K562 (cell line): ENCODE results near the gene RTL10. TPM values are rescaled to one million over a fixed set of nuclear protein-coding genes. Genes with fewer than 3 reads are reported as not detected.
A peak's percentile ranks its signal among the peaks of the same experiment; 100 is the strongest.

Source experiments
- AFF1 ChIP-seq, 2 experiments: fragments of 450-650 bp; IDR thresholded peaks; 2 replicates each; pipeline ENCODE4 v1.6.1; 2018; ENCODE audit warnings: mild to moderate bottlenecking in 2 of 2, low read depth in 1 of 2; ENCODE audit not compliant: partially characterized antibody in 2 of 2
- ARID4B ChIP-seq: sonication (generic); formaldehyde crosslinking; IDR thresholded peaks from 2 replicates; pipeline ENCODE4 v1.8.0; 2022; ENCODE audit warnings: mild to moderate bottlenecking, missing genetic modification reagents
- CXXC5 ChIP-seq: fragments of 250-450 bp; sonication (Bioruptor Pico); IDR thresholded peaks from 2 replicates; pipeline ENCODE4 v1.8.0; 2022; ENCODE audit warnings: inconsistent platforms, mild to moderate bottlenecking, moderate library complexity
- DEAF1 ChIP-seq: fragments of 450-650 bp; formaldehyde crosslinking; IDR thresholded peaks from 2 replicates; pipeline ENCODE4 v1.4.0; 2020; ENCODE audit warnings: mild to moderate bottlenecking, moderate library complexity
- DNMT1 ChIP-seq: fragments of 450-650 bp; IDR thresholded peaks from 2 replicates; pipeline ENCODE4 v1.6.1; 2016; ENCODE audit warnings: antibody characterized with exemption, mild to moderate bottlenecking
- EGR1 ChIP-seq: fragments of 450-650 bp; conservative IDR thresholded peaks from 2 replicates; pipeline ENCODE4 v1.6.1; 2017; ENCODE audit warnings: mild to moderate bottlenecking
- EP400 ChIP-seq: fragments of 450-650 bp; IDR thresholded peaks from 2 replicates; pipeline ENCODE4 v1.6.1; 2017; ENCODE audit warnings: antibody characterized with exemption, mild to moderate bottlenecking, moderate library complexity
- HOXB6 ChIP-seq: fragments of 250-450 bp; sonication (Bioruptor Pico); IDR thresholded peaks from 2 replicates; pipeline ENCODE4 v1.5.1; 2022; ENCODE audit warnings: mild to moderate bottlenecking, borderline replicate concordance
- KDM4B ChIP-seq, 2 experiments: fragments of 450-650 bp in 1 of 2; sonication (generic) in 1 of 2; IDR thresholded peaks; 2 replicates each; pipeline ENCODE4 v1.6.1; 2016 to 2017; ENCODE audit warnings: borderline replicate concordance in 2 of 2, antibody characterized with exemption in 1 of 2, low read depth in 1 of 2, mild to moderate bottlenecking in 1 of 2
- MED1 ChIP-seq: sonication (generic); formaldehyde crosslinking; IDR thresholded peaks from 2 replicates; pipeline ENCODE4 v1.8.1; 2023; ENCODE audit warnings: missing genetic modification reagents, borderline replicate concordance
- NFIX ChIP-seq: fragments of 250-450 bp; sonication (Bioruptor Pico); IDR thresholded peaks from 2 replicates; pipeline ENCODE4 v1.4.0; 2020; ENCODE audit warnings: low read depth, mild to moderate bottlenecking, moderate library complexity
- PHB ChIP-seq: fragments of 250-450 bp; sonication (Bioruptor Pico); IDR thresholded peaks from 2 replicates; pipeline ENCODE4 v1.5.0; 2021
- PHB2 ChIP-seq: fragments of 450-650 bp; IDR thresholded peaks from 2 replicates; pipeline ENCODE4 v1.6.1; 2017; ENCODE audit warnings: low read depth
- PHF20 ChIP-seq: fragments of 450-650 bp; IDR thresholded peaks from 2 replicates; pipeline ENCODE4 v1.6.1; 2018; ENCODE audit not compliant: partially characterized antibody
- SMC3 ChIP-seq: conservative IDR thresholded peaks from 2 replicates; pipeline ENCODE4 v1.6.1; 2011; ENCODE audit warnings: low read depth, low read length, improper control_type of control experiment; ENCODE audit not compliant: insufficient read depth
- STAG1 ChIP-seq: sonication (generic); formaldehyde crosslinking; IDR thresholded peaks from 2 replicates; pipeline ENCODE4 v1.5.0; 2020; ENCODE audit warnings: missing genetic modification reagents, borderline replicate concordance
- TCFL5 ChIP-seq: fragments of 250-450 bp; sonication (Bioruptor Pico); conservative IDR thresholded peaks from 2 replicates; pipeline ENCODE4 v1.6.1; 2021; ENCODE audit warnings: mild to moderate bottlenecking, moderate library complexity, matching md5 sums
- ZNF354B ChIP-seq: fragments of 250-450 bp; sonication (Bioruptor Pico); IDR thresholded peaks from 2 replicates; pipeline ENCODE4 v1.4.0; 2020
- ZNF561 ChIP-seq: fragments of 450-650 bp; formaldehyde crosslinking; conservative IDR thresholded peaks from 2 replicates; pipeline ENCODE4 v1.4.0; 2020; ENCODE audit warnings: mild to moderate bottlenecking, moderate library complexity
- polyA plus RNA-seq, 8 experiments: library from polyadenylated mRNA; depleted of rRNA in 4 of 8; stranded (reverse) in 5 of 8; unstranded in 3 of 8; fragments of >200 nt; fragmentation: Nextera tagmentation in 2 of 8; fragmentation: Illumina TruSeq in 1 of 8; extraction: Ambion mirVana in 2 of 8; extraction: Trizol in 1 of 8; gene quantifications; 2 replicates each; pipeline versions ENCODE4 v1.2.1 to v1.2.3, GENCODE V29; 2011 to 2014; ENCODE audit warnings: inconsistent platforms in 1 of 8, missing spikeins in 1 of 8
- total RNA-seq, 7 experiments: library from RNA; depleted of rRNA in 6 of 7; stranded (reverse); fragments of >200 nt in 6 of 7; fragmentation: Illumina TruSeq in 2 of 7; extraction: Trizol in 2 of 7; gene quantifications; 2 replicates each; pipeline versions ENCODE4 v1.2.1 to v1.2.3, GENCODE V29; 2011 to 2021; ENCODE audit warnings: low replicate concordance in 1 of 7

RTL10 gene
- total and polyA plus RNA-seq, 9 of the 15 experiments (the other 6 are each of a cell fraction or from before 2014, with no cell fraction given), result 19.8 to 75.5 (median 32.5) TPM

- TF ChIP-seq KDM4B (IDR thresholded peaks at IDR 0.05; ENCODE audit: borderline replicate concordance in 2 of 2, low read depth in 1 of 2), result no peak
- no peak for TF ChIP-seq DEAF1
- TF ChIP-seq MED1 (CRISPR knock-in tag), result no peak
- no peak for TF ChIP-seq SMC3
- no peak for TF ChIP-seq EGR1
- no peak for TF ChIP-seq PHB (CRISPR knock-in tag)
- TF ChIP-seq EP400, result no peak
- TF ChIP-seq CXXC5 (CRISPR knock-in tag), result no peak
- TF ChIP-seq STAG1, result no peak
- no peak for TF ChIP-seq PHB2
- no peak for TF ChIP-seq ZNF354B (CRISPR knock-in tag)
- TF ChIP-seq PHF20, result no peak
- no peak for TF ChIP-seq ZNF561 (CRISPR knock-in tag)
- 0 out of 2 replicates have a peak, but pooled peaks have one; percentile 31 for TF ChIP-seq DNMT1
- TF ChIP-seq HOXB6 (CRISPR knock-in tag), result no peak
- no peak for TF ChIP-seq TCFL5 (CRISPR knock-in tag)
- no peak for TF ChIP-seq ARID4B (CRISPR knock-in tag)
- TF ChIP-seq AFF1 (IDR thresholded peaks at IDR 0.05; ENCODE audit: low read depth in 1 of 2, partially characterized antibody in 2 of 2), result no peak
- TF ChIP-seq NFIX (CRISPR knock-in tag), result no peak
Measured at GRCh38 chr22:19885841-19886592, 31.3 kb upstream of the RTL10 start (continued).
